Fibroblast of mammary gland (primary cell): ENCODE results near the gene KCTD10.
A peak's percentile ranks its signal among the peaks of the same experiment; 100 is the strongest.

ENCODE experiments used
- DNase-seq: peaks from one replicate; pipeline ENCODE4 v3.0.0-alpha.2; 2010; ENCODE audit warnings: low read depth
- H3K4me3 ChIP-seq: 2 replicates; pipeline ENCODE4 v1.5.1; 2011; ENCODE audit warnings: low read depth, mild to moderate bottlenecking, low read length, moderate library complexity; ENCODE audit not compliant: control insufficient read depth
- TF ChIP-seq, protein P1 (sequence below): conservative IDR thresholded peaks from 2 replicates; pipeline ENCODE4 v1.5.1; 2011; ENCODE audit warnings: low read depth, low read length, inconsistent platforms; ENCODE audit not compliant: control insufficient read depth, insufficient read depth

KCTD10 gene

DNA sequence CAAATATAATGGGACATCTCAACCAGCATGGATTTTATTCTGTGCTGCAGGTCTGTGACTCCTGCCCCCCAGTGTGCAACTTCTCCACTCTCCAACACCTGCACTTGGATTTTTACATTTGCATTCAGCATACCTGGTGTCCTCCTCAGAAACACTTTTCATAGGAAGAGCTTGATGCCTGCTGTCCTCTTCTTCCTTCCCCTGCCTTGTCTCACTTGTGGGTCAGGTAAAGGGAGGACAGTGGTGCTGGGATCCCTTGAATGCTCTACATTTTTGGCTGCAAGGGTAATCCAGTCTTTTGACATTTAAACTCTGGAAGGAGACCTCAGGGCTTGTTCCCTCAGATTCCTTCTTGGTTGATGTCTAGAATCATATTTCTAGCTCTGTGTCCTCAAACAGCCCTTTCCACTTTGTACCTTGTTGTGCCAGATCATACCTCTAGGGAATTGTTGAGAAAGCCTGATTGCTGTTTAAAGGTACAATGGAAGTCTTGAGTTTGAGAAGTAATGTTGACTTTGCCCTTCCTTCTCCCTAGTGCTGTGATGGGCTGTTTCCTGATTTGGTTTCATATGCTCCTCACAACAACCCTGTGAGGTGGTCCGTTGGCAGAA, 13.0 kb upstream of the KCTD10 start:
- no peak for DNase-seq
- H3K4me3 ChIP-seq = no peak overlapping the region
- TF ChIP-seq, protein P1, sequence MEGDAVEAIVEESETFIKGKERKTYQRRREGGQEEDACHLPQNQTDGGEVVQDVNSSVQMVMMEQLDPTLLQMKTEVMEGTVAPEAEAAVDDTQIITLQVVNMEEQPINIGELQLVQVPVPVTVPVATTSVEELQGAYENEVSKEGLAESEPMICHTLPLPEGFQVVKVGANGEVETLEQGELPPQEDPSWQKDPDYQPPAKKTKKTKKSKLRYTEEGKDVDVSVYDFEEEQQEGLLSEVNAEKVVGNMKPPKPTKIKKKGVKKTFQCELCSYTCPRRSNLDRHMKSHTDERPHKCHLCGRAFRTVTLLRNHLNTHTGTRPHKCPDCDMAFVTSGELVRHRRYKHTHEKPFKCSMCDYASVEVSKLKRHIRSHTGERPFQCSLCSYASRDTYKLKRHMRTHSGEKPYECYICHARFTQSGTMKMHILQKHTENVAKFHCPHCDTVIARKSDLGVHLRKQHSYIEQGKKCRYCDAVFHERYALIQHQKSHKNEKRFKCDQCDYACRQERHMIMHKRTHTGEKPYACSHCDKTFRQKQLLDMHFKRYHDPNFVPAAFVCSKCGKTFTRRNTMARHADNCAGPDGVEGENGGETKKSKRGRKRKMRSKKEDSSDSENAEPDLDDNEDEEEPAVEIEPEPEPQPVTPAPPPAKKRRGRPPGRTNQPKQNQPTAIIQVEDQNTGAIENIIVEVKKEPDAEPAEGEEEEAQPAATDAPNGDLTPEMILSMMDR = no peak

DNA sequence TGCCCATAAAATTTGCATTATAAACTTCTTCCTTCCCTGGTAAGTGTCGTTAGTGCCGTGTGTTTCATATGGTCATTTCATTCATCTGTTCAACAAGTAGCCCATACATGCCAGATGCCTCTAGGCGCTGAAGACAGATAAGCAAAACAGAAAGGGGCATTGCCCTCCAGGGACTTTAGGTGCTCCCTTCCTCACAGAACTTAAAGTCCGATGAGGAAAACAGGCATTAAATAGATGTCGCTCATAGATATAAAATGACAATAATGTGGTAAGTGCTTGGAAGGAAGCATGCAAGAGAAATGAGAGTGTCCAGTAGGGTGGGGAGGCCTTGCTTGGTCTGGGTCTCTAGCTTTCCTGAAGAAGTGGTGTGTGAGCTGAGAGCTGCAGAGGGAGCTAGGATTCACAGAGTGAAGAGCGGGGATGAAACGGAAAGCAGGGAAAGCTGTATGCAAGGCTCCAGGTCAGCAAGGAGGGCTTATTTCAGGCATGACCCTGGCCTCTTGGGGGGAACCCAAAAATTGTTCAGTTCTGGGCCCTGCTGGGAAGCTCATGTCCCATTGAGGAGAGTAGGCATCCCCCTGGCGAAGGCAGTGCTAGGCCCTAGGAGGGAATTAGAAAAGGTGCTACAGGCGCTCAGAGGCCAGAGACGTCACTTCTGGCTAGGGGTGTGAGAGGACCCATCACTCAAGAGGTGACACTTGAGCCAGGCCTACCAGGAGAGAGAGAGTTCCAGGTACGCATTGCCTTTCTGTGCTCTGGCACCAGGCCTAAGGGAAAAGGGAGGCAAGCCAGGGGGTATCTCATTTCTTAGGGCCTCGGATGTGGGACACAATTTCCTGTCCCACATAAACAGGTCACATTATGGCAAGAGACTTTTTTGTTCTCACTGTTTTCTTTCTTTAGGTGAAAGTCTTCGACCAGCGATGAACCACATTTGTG, 12.2 kb upstream of the KCTD10 start:
- no peak for DNase-seq
- TF ChIP-seq, protein P1 = no peak
- H3K4me3 ChIP-seq = no peak overlapping the region

DNA sequence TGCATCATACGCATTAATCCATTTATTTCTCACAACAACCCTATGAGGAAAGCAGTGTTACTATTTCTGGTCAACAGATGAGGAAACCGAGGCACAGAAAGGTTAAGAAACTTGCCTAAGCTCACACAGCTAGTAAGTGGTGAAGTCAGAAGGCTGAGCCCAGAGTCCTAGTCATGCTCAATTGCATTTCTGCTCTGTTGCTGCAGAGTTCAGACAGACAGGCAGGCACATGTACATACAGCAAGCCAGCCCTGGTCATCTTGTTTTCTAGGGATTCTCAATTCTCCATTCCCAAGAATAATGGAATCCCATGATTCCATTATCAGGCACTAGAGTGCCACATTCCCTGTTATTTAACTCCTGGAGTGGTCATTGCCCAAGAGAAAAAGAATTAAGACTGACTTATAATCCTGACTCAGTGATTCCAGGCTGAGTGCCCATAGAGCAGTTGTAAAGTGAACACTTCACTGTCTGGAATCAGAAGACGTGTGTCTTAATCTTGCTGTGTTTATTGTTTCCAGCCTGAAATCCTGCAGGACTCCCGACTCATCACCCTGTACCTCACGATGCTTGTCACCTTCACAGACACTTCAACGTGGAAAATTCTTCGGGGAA, 11.1 kb upstream of the KCTD10 start:
- TF ChIP-seq, protein P1 = no peak
- peak; percentile 34 for DNase-seq
- no peak overlapping the region for H3K4me3 ChIP-seq

DNA sequence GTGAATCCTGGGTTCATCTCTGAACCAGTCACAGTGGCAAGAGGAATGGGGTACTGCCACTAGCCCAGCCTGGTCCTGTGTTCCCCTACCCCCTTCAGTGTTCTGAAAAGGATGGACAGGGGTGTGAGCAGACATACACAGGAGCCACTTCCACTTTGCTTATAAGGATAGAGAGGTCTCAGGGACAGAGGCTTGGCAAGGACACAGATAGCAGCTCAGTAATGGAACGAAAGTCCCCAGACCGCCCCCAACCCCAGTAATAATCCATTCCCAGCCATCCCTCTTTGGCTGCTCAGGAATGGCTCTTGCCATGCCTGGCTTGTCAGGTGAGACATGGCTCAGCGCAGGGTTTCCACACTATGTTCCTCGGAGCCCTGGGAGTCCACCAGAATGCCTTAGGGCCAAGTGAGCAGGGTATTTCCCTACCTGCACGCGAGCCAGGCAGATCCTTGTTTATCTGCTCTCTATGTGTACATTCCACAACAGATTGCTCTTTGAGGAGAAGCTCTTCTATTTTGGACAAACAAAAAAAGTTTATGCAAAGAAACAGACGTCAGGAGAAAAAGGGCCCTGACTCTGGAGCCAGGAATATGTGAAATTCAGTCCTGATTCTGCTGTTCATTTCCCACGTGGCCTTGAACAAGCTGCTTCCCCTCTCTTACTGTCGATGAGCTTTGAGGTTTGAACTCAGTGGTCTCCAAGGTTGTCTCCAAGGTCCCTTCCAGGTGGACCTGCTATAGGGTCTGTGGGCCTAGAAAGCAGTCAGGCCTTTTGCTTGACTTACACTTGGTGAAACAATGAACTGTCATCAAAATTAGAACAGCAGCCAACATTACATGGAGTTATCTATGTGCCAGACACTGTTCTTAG, 10.3 kb upstream of the KCTD10 start:
- H3K4me3 ChIP-seq = no peak overlapping the region
- DNase-seq = no peak
- TF ChIP-seq, protein P1 = no peak

DNA sequence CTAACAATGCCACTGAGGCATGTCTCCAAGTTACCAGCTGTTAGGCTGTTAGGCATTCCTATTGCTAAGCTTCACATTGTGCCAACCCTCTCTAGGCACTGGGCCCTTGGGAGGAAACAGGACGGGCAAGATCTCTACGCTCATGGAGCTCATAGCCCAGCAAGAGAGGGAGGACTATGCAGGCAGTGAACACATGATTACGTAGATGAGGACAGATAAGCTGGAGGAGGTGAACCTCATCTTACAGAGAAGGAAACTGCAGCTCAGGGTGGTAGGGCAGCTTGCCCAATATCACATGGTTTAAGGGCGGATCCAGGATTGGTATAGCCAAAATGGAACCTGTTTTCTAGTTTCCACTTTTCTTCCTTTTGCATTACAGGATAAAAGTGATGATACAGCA, 8.1 kb upstream of the KCTD10 start:
- no peak overlapping the region for H3K4me3 ChIP-seq

DNA sequence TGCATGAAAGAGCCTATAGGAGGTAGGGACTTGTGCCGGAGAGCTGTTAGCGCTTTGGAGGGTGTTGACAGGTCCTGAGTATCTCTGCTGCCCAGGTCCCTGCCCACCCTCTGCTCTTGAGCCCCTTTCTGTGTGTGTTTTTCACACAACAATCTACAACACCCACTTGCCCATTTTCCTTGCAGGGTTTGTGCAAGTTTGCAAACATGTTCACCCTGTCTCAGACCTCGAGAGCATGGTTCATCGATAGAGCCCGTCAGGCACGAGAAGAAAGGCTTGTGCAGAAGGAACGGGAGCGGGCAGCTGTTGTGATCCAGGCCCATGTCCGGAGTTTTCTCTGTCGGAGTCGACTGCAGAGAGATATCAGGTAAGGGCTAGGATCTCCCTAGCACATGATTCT, 6.2 kb upstream of the KCTD10 start:
- DNase-seq = no peak
- H3K4me3 ChIP-seq = no peak overlapping the region
- TF ChIP-seq, protein P1 = no peak

More for the DNA sequence above, 8.1 kb upstream of the KCTD10 start:
- TF ChIP-seq, protein P1 = no peak
- DNase-seq = no peak
